Activated T-helper 2 cell treated with anti-CD3 and anti-CD28 coated beads, Interferon-gamma antibody, Interleukin-2, Interleukin-4, amounts not matched to agents 10 μg/mL and 5 μg/mL and 100 μg/mL, durations not matched to agents 14 hours and 24 hours and 36 hours (primary cell): ENCODE measurements around the gene AK2. TPM values are rescaled to one million over a fixed set of nuclear protein-coding genes. Genes with fewer than 3 reads are reported as not detected.
A peak's percentile ranks its signal among the peaks of the same experiment; 100 is the strongest.

Experiments
- DNase-seq: peaks from one replicate; pipeline ENCODE4 v3.0.0; 2021; ENCODE audit warnings: low spot score
- H3K27ac Mint-ChIP-seq: one replicate; pipeline ENCODE4 v1.8.0; 2021; ENCODE audit warnings: mixed read lengths
- H3K27me3 Mint-ChIP-seq: one replicate; pipeline ENCODE4 v1.8.0; 2021; ENCODE audit warnings: low read depth, mixed read lengths
- H3K36me3 Mint-ChIP-seq: one replicate; pipeline ENCODE4 v1.8.0; 2021; ENCODE audit warnings: low read depth, mixed read lengths
- H3K4me1 Mint-ChIP-seq: one replicate; pipeline ENCODE4 v1.8.0; 2021; ENCODE audit warnings: low read depth, mixed read lengths
- H3K4me3 Mint-ChIP-seq: one replicate; pipeline ENCODE4 v1.8.0; 2021; ENCODE audit warnings: low read depth, mild to moderate bottlenecking, moderate library complexity, mixed read lengths
- H3K9me3 Mint-ChIP-seq: one replicate; pipeline ENCODE4 v1.8.0; 2021; ENCODE audit warnings: mixed read lengths
- intact Hi-C: fragments of 100-400 bp; cut with micrococcal nuclease; formaldehyde crosslinking; loops from one replicate; pipeline ENCODE4 v1.15.1; 2023
- total RNA-seq: library from RNA; stranded (reverse); gene quantifications from 2 replicates; pipeline ENCODE4 v1.2.3, GENCODE V29; 2022

Gene AK2
- total RNA-seq = 349 TPM in 2 replicates

DNA sequence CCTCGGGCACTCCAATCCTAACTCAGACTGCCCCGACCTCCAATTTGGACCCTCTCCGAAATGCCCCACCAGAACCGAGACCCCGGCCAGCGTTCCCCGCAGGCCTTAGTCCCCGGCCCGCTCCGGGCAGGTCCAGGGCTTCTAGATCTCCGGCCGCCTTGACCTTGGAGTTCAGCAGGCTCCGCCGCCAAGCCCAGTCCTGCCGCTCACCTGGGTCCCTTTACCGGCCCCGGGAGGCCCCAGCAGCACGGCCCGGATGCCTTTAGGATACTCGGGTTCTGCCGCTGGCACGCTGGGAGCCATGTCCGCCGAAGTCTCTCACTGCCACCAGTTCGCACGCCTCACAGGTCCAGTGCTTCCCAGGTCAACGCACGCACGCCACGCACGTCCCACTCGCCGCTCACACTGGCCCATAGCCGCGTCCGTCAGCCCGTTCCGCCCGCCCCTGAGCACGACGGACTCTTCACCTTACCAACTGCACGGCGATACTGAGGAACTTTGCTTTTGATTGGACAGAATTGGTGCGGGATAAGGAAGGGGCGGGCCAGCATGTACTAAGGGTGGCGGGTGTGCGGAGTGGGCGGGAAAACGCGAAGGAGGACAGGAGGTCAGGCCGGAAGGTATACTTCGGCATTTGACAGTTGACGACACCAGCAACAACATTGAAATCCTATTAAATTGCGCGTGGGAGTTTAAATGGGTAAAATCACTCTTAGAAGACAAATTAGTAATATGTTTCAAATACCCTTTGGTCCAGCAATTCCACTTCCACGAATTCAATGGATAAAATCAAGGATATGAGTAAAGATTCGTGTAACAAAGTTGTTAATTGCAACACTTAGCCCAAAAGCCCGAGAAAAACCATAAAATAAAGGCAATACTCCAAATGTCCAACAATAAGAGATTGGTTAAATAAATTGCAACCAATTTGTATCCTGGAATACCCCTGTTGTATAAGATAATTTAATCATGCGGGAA is at the start of gene AK2:
Gene AK2, minus strand, starts transcription at position 358 of the 978 bp plus-strand sequence. Its CDS starts 55 bp downstream, at position 303.
- intact Hi-C loops = loop anchor here (2.0 to 5.0 kb wide), 7 partner anchors 45 to 964 kb away; partner anchors contain the start of genes AZIN2, RNF19B, S100PBP and TMEM39B
- Mint-ChIP-seq H3K9me3 (peaks cover 3% of the 10 kb centered on the region), H3K27me3 (no peaks in the 10 kb centered on the region), H3K36me3 (peaks cover 43% of the 10 kb centered on the region), H3K27ac (peak within 1 kb of the TSS; percentile 83), H3K4me1 (peaks cover 42% of the 10 kb centered on the region), H3K4me3 (peak within 1 kb of the TSS; percentile 99)
- peak; percentile 92 for DNase-seq

DNA sequence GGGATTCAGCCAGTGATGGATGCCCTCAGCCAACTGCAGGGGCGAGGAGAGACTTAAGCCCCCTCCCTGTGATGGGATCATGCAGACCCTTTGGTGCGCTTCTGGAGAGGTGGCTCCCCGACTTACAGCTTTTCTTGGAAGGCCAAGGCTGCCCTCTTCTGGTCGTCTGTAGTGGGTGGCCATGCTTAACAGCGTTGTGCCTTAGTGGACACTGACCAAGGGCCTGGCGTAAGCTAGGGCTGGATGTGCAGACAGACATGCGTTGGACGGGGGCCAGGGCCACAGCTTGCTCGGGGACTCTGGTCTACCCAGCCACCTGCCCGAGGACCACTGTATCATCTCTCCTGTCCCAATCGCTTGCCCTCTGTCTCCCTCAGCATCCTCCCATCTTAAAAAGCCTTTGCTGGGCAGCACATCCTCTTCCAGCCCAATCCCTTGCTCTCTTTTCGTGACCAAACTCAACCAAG is 49.7 kb upstream of the AK2 start:
- intact Hi-C loops = loop anchor here (2.0 kb wide), 1 partner anchor 210 kb away; no protein-coding TSS in a partner anchor
- Mint-ChIP-seq H3K4me3 (no peak overlapping the region), H3K27ac (no peak overlapping the region), H3K36me3 (no peaks in the 10 kb centered on the region), H3K4me1 (peaks cover 32% of the 10 kb centered on the region), H3K9me3 (no peaks in the 10 kb centered on the region), H3K27me3 (peaks cover 25% of the 10 kb centered on the region)
- DNase-seq = no peak

DNA sequence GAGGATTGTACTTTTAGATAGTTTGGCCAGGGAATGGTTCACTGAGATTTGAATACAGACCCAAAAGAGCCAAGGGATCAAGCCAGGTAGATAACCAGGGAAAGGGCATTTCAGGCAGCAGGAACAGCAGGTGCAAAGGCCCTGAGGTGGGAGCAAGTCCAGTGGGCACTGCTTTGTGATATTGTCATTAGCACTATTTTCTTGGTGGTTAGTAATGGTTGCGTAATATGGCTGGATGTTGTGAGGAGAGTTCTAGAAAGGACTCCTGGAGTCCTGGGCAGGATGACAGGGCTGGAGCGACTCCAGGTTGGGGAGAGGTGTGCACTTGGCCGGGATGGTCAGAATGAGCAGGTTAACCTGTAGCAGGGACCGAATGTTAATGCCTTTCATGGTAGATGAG is 48.6 kb upstream of the AK2 start:
- Mint-ChIP-seq H3K9me3 (no peaks in the 10 kb centered on the region), H3K36me3 (no peaks in the 10 kb centered on the region), H3K27ac (no peak overlapping the region), H3K27me3 (peaks cover 25% of the 10 kb centered on the region), H3K4me1 (peaks cover 37% of the 10 kb centered on the region), H3K4me3 (no peak overlapping the region)
- DNase-seq = no peak
- intact Hi-C loops = no loop called here

DNA sequence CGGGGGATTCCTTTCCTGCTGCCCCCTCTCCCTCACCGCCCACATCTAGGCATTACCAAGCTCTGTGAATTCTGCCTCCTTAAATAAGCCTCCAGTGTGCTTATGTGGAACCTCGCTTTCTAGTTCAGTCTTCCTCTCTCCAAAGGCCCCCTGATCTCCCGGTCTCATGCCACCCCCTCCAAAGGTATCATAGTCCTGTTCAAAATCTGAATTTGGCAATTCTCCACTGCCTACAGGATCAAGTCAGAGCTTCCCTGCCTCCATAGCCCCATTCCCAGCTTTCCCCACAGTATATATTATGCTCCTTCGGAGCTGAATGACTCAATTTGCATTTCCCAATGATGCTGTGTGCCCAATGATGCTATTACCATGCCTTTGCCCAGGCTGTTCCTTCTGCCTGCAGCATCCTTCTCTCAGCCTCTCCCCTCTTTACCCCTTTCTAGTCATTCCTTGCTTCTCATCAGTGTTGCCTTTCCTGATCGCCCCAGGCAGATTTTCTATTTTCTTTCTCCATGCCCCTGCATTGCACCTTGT is 46.0 kb upstream of the AK2 start:
- Mint-ChIP-seq H3K36me3 (no peaks in the 10 kb centered on the region), H3K9me3 (no peaks in the 10 kb centered on the region), H3K4me3 (peak overlapping the region; percentile 70), H3K27me3 (peaks cover 25% of the 10 kb centered on the region), H3K4me1 (peaks cover 24% of the 10 kb centered on the region), H3K27ac (no peak overlapping the region)
- intact Hi-C loops = loop anchor here (5.0 kb wide), 2 partner anchors 45 kb away; partner anchors contain the start of gene AK2
- DNase-seq = no peak

DNA sequence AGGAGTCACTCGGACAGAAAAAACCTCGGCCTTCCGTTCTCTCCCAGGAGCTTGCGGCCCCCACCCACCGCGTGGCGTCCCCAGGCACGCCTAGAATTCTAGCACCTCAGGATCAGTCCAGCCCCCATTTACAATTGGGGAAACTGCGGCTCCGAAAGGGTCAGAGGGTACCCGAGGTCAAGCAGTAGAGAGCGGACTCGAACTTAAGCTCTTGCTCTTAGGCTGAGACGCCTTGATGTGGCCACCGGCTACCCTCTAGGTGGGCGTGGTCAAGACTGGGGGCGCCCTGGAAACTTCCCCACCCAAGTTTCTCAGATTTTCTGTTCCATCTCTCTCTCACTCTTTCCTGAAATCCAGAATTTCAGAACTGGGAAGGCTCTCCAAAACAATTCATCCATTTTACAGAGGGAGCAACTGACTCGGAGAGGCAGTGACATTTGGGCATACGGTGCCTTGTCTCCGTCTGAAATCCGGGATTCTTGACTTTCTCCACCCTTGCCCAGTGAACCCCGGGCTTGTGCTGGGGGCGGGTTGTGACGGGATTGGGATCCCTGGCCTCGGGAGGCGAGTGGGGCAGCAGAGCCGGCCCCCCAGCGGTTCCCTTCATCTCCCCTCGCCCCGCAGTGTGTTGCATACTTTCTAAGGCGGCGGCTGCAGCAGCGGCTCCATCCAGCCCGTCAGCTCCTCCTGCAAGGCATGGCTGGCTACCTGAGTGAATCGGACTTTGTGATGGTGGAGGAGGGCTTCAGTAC is 45.0 kb upstream of the AK2 start:
- Mint-ChIP-seq H3K36me3 (no peaks in the 10 kb centered on the region), H3K27ac (no peak overlapping the region), H3K4me3 (peak overlapping the region; percentile 70), H3K9me3 (no peaks in the 10 kb centered on the region), H3K4me1 (peaks cover 22% of the 10 kb centered on the region), H3K27me3 (peaks cover 25% of the 10 kb centered on the region)
- no peak for DNase-seq
- intact Hi-C loops = loop anchor here (1.0 to 5.0 kb wide), 3 partner anchors 18 to 46 kb away; partner anchors contain the start of gene AK2

DNA sequence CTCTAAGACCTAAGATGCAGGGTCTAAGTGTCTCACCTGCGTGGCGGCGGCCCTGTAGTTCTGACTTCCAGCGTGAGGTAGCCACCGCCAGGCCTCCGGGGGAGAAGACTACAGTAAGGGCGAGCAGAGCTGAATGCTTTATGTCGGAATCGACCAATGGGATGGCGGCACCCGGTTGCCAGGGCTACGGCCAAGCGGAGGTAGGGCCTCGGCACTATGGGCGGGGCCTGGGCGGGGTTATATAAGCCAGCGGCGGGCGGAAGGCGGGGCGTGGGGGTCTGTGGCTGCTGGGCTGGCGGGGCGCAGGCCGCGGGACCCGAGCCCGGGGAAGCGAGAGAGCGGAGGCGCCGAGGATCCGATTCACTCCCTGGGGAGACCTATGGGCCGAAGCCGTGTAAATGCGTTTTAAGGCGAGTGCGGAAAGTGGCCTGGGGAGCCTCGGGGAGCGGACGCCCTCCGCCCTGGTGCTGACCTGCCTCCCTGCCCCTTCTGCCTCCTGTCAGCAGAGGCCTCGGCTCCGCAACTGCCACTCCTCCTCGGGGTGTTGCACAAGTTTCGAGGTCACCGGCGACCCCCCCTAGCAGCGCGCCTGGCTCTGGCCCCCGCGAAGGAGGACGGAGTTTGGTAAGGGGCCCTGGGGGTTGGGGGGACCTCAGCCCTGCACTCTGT is 44.3 kb upstream of the AK2 start, which contains the start of gene AZIN2:
Gene AZIN2, plus strand, starts transcription at position 269 of the 669 bp plus-strand sequence. CDS start 1,097 bp downstream, outside the sequence.
- Mint-ChIP-seq H3K4me3 (peak within 1 kb of the TSS; percentile 70), H3K36me3 (no peaks in the 10 kb centered on the region), H3K27me3 (peaks cover 25% of the 10 kb centered on the region), H3K27ac (no peak within 1 kb of the TSS), H3K9me3 (no peaks in the 10 kb centered on the region), H3K4me1 (peaks cover 20% of the 10 kb centered on the region)
- DNase-seq = peak; percentile 91
- intact Hi-C loops = loop anchor here (1.0 to 5.0 kb wide), 3 partner anchors 18 to 46 kb away; partner anchors contain the start of gene AK2

DNA sequence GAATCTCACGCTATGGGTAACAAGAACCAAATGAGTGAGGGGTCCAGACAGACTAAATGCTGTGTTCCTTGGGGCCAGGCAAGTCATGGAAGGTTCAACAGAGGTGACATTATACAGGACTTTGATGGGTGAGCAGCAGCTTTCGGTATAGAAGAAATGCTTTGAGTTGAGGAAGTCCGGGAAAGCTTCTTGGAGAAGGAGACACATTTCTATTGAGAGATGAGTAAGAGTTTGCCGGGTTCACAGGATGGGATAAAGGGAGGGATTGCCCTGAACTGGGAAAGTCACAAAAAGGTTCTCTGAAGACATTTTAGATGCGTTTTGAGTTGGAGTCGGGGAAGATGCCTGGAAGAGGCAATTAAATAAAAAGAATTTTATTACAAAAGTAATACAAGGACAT is 43.7 kb upstream of the AK2 start:
- Mint-ChIP-seq H3K9me3 (no peaks in the 10 kb centered on the region), H3K36me3 (no peaks in the 10 kb centered on the region), H3K27ac (no peak overlapping the region), H3K4me1 (peaks cover 20% of the 10 kb centered on the region), H3K4me3 (peak overlapping the region; percentile 70), H3K27me3 (peaks cover 25% of the 10 kb centered on the region)
- intact Hi-C loops = loop anchor here (5.0 kb wide), 2 partner anchors 43 to 47 kb away; partner anchors contain the start of gene AK2
- no peak for DNase-seq

DNA sequence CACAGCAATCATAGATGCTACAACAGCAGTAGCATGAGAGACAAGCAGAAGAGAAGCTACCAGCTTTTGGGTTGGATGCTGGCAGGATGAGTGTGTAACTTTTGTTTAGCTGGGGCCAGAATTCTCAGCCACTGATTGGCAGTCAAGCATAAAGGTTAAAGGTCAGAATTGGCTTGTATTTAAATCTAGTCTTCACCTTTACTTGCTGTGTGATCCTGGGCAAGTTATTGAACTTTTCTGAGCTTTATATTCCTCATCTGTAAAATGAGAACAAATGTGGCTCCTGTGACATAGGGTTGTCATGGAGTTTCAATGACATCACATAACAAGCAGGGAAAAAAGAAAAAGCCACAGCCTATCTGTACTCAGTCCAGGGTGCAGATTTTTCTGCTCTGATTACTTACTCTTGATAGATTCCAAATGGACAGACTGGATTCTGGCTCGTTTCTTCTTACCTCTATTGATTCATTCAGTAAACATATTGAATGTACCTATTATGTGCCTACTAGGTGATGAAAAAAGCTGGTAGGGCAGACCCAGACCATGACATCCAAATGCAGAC is 41.4 kb upstream of the AK2 start:
- Mint-ChIP-seq H3K27ac (no peak overlapping the region), H3K4me1 (peaks cover 17% of the 10 kb centered on the region), H3K27me3 (peaks cover 13% of the 10 kb centered on the region), H3K9me3 (no peaks in the 10 kb centered on the region), H3K36me3 (no peaks in the 10 kb centered on the region), H3K4me3 (no peak overlapping the region)
- no peak for DNase-seq
- intact Hi-C loops = no loop called here

DNA sequence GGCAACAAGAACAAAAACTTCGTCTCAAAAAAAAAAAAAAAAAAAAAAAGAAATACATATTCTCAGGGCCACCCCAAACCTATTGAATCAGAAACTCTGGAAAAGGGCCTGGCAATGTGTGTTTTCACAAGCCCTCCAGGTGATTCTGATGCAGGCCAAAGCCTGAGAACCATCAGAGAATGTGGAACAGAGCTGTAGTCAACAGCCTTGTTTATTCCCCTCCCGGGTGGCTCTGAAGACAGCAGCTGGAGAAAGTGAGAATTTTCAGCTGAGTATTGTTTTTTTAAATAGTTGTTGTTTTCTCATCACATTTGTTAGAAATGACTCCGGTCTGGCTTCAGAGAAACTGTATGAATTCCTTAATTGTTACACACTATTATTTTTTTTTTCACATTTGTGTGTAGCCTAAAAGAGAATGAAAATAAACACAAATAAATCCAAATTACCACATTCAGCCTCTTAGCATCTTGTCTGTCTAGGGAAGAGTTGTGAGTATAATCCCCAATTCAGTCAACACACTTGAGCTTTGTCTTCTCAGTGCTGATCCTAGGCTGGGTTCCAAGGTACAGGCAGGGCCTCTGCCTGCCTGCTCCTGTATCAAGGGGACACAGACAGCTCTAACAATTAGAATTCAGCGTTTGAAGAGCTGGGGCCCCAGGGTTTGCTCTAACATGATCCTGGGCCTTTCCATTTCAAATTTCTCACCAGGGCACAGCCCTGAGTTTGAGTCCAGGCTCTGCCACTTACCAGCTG is 37.7 kb upstream of the AK2 start:
- H3K36me3 Mint-ChIP-seq = no peaks in the 10 kb centered on the region
- no peaks in the 10 kb centered on the region for H3K4me1 Mint-ChIP-seq
- no peak overlapping the region for H3K27ac Mint-ChIP-seq
- H3K9me3 Mint-ChIP-seq = no peaks in the 10 kb centered on the region
- peaks cover 5% of the 10 kb centered on the region for H3K27me3 Mint-ChIP-seq
- intact Hi-C loops = no loop called here
- no peak overlapping the region for H3K4me3 Mint-ChIP-seq
- DNase-seq = no peak

DNA sequence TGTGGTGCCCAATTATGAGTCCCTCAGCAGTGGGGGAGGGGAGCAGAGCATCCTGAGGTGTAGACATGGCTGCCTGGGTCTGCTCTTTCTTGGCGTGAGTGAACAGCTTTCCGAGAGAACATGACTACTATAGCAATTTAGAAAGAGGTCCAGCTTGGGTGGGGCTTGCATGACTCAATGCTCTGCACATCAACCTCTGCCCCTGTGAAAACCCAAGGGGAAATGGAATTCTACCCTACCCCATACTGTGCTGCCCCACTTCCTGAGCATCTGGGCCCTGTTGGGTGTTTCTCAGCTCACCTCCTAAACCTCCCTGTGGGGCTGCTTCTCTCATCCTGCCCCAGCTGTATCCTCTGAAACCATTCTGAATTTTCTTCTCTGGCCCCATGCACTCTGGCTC is 36.0 kb upstream of the AK2 start:
- Mint-ChIP-seq H3K4me1 (no peaks in the 10 kb centered on the region), H3K9me3 (peaks cover 1% of the 10 kb centered on the region), H3K36me3 (no peaks in the 10 kb centered on the region), H3K27ac (no peak overlapping the region), H3K4me3 (no peak overlapping the region), H3K27me3 (peaks cover 7% of the 10 kb centered on the region)
- intact Hi-C loops = no loop called here
- DNase-seq = no peak

DNA sequence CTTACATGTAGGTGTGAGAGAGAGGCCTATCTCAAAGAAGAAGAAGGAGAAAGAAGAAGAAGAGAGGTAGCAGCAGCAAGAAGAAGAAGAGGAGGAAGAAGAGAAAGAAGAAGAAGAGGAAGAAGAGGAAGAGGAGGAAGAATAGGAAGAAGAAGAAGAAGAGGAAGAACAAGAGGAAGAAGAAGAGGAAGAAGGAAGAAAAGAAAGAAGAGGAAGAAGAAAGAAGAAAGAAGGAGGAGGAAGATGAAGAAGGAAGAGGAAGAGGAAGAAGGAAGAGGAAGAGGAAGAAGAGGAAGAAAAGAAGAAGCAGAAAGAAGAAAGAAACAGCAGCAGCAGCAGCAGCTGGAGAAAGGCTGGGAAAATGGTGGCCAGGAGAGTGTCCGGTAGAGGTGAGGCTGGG is 33.9 kb upstream of the AK2 start:
- Mint-ChIP-seq H3K9me3 (peaks cover 19% of the 10 kb centered on the region), H3K36me3 (peaks cover 1% of the 10 kb centered on the region), H3K27ac (no peak overlapping the region), H3K27me3 (peaks cover 13% of the 10 kb centered on the region), H3K4me1 (no peaks in the 10 kb centered on the region), H3K4me3 (no peak overlapping the region)
- no peak for DNase-seq
- intact Hi-C loops = no loop called here
